HG03521 (cell line): ENCODE results near the gene DENND2C.

Experiments used
- ATAC-seq: cut with Tn5 transposase; IDR thresholded peaks from one replicate; pipeline ENCODE4 v1.9.1; 2021; ENCODE audit warnings: mild to moderate bottlenecking, moderate library complexity; ENCODE audit not compliant: unreplicated experiment

The DENND2C gene

DNA sequence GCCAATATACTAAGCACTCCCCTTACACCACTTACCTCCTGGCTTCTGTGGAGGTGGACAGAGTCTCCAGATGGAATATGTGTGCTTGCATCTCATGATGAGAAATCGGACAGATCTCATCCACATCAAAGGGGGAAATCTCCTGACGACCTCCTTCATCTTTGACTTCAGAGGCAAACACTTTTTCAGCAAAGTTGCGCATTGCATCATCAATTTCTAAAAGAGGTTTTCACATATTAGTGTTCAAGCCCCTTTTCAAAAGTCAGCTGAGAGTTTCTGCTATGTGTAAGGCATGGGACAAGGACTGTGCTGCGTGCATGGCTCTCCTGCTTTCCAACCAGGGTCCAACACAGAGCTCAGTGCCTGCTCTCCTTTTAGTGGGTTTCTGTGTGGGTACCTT, 18.7 kb upstream of the DENND2C start:
- ATAC-seq, result no peak

DNA sequence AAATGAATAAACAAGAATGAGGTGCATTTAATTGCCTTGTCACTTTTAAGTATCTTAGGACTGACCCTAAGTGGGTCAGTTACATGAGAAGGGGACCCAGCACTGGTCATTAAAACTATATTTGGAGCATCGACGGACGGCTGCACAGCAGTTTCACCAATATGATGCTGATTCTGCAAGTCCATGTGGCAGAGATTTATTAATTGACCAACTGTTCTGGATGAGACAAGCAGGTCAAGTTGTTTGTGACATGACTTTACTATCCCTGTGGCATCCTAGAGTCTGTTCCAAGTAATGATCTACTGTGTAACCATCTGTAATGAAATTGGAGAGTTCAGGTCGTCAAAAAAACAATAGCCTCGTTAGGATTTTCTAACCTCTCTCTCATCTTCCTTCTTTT, 16.0 kb upstream of the DENND2C start:
- no peak for ATAC-seq

DNA sequence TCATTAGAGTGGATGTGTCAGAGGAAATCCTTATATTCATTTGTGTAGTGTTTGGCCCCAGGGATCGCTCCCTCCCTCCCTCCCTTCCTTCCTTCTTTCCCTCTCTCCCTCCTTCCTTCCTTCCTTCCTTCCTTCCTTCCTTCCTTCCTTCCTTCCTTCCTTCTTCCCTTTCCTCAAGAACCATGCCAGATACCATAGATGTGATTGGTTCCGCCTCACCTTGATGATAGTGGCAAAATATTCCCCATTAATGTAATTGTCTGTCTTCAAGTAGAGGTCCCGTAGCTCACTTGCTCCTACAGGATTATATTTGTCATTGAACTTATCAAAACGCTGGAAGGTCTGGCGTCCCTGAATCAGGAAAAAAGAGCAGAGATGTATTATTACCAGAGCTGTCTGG, 7.8 kb upstream of the DENND2C start:
- ATAC-seq, result no peak

DNA sequence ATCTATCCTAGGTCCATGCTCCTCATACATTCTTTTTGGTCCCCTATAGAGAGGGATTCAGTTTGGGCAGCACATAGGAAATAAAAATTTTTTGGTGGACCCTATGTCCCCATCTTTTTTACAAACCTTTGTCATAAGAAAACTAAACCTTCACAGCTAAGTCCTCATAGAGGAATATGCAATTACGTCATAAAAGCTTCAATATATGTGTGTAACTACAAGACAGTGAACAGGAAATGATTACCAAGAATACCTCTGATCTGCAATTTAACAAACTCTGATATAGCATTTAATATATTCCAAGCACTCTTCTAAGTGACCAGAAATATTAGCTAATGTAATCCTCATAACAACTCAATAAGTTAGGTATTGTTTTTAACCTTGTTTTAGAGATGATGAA, 6.3 kb upstream of the DENND2C start:
- no peak for ATAC-seq

DNA sequence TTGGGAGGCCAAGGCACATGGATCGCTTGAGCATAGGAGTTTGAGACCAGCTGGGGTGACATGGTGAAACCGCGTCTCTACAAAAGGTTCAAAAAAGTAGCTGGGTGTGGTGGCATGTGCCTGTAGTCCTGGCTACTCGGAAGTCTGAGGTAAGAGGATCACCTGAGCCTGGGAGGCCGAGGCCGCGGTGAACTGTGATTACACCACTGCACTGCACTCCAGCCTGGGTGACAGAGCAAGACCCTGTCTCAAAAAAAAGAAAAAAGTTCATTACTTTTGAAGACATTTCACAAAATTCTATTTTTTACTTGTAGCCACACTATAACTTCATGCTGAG, 2.1 kb upstream of the DENND2C start:
- ATAC-seq, result no peak

DNA sequence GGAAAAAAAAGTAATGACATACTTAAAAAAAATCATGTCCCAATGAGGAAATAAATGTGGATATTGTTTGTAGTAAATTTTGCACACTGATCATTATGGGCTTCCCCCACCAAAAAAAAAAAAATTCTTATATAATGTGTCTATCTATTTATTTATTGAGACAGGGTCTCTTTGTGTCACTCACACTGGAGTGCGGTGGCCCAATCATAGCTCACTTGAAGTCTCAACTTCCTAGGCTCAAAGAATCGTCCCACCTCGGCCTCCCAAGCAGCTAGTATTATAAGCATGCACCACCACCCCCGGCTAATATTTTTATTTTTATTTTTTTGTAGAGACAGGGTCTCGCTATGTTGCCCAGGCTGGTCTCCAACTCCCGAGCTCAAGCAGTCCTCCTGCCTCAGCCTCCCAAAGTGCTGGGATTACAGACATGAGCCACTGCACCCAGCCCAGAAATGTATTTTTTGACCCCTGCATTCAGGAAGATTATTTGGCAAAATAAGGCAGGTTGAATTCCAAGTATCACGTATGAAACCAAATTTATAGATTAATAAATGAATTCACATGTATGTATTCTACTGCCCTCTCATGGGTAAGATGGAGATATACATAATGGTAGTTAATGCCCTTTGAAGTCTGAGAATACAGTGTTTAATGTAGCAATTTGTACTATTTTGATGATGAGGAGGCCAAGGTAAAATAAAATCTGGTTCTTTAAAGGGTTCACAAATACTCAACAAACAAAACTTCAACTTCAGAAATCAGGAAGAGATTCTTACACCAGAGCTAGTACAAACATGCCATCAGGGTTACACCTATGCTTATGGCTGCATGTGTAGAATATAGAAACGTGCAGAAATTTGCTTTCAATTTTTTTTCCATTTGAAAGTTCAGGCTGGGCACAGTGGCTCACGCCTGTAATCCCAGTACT, 1.4 kb upstream of the DENND2C start:
- no peak for ATAC-seq

DNA sequence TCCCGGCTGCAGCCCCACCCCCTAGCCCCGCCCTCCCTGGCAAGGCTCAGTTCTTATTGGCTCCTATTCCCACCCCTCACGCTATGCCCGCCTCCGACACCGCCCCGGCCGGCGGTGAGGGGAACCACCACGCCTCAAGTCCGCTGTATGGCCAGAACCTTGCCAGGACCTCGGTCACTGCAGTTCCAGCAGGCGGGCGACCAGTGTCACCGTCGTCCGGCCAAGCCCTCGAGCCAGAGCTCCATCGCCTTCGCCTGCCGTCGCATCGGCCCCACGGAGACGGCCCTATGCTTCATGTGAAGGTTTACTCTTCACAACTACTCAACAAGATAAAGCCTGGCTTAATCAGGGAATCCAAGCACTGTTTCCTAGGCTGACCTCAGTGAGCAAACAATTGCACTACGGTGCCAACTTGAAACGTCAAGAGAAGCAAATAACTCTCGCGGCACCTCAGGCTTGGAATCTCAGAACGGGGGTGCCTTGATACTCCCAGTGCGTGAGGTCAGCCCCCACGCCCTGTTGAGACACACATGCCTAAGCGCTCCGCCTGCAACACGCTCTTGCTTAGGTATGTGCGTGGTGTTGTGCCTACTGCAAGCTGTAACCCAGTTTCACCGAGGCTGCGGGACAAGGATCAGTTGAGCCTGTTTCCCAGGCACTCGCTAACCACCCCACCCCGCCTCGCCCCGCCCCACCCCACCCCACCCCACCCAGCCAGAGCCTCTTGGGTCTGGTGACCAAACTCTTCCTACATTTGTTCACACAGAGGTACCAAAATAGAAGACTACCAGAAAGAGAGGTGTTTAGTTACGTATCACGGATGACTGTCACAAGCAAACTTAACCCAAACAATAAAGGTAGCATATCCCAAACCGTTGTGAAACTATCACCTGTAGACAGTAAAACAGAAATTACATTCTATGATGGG, 498 bp upstream of the DENND2C start:
- peak; percentile 99 for ATAC-seq

DNA sequence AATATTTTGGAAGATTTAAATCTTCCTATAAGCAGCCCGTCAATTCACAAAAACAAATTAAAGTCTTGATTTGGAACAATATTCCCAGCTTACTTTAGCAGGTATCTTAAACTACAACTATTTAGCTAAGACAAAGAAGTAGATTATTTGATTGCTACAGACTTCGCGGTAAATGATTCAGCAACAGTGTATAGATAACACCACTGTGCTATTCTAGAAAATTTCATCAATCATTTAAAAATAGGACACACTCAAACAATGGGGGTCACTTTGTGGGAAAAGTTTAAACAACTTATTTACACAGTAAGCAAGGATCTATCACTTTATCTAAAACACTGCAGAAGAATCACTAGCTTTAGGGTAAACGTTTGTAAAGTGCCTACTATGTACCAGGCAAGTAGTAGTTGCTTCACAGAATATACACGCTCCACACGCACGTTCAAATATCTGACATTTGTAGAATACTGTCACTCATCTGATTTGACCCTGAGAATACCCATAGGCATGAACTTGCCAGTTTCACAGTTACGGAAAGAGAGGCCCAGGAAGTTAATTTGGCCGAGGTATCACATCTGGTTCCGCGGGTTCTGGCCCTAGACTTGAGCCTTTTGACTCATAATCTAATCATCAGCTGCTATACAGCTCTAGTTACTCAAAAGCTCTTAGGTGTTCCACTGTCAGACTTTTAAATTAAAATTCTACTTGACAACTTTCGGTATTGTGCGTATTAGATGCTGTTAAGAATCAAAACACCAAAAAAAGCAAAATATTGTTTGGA, 876 bp downstream of the DENND2C start:
- no peak for ATAC-seq

DNA sequence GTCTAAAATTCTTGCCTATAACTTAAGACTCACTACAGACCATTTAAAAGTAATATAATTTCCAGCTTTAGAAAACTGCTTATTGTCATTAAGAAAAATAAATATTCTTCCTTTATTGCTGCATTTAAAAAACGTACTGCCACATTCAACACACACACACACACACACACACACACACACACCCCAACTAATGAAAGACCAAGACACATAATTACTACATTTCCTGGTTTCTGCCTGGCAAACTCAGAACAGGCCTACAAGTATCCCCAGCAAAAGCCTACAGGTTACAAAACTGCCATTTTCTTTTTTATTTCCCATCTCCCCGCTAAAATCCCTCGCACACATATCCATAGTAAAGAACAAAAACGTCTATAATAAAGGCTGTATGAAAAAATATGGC, 1.5 kb downstream of the DENND2C start:
- ATAC-seq, result no peak

DNA sequence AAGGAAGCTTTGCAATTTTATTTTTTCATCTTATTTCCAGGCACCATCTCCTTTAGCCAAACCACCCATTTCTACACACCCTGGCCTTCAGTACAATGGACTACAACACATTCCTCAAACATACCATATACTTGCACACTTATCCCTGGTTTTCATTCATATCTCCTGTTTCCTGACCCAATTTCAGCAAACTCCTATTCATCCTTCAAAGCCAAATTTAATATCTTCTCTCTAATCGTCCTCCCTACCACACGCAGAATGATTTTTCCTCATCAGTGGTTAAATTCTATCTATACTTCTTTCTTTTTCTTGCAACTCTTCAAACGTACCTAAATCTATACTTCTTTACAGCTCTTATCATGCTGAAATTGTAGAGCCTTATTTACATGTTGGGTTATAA, 2.9 kb downstream of the DENND2C start:
- no peak for ATAC-seq

DNA sequence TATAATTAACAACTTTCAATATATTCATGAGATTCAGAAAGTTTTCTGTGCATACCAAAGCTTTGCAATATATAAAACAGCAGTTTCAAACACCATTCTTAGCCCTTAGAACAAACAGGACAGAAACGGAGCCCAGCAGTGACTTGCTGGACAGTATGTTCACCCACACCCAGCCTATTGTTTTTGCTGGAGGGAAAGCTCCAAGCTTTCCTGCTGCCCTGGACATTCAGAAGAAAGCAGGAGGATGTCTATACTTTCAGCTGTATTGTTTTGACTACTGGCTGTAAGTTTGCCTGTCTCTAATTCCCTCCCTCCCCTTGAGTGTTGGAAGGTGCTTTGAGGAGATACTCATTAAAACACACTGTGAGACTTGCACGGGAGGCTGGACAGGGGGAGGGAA, 9.6 kb downstream of the DENND2C start:
- ATAC-seq, result no peak

DNA sequence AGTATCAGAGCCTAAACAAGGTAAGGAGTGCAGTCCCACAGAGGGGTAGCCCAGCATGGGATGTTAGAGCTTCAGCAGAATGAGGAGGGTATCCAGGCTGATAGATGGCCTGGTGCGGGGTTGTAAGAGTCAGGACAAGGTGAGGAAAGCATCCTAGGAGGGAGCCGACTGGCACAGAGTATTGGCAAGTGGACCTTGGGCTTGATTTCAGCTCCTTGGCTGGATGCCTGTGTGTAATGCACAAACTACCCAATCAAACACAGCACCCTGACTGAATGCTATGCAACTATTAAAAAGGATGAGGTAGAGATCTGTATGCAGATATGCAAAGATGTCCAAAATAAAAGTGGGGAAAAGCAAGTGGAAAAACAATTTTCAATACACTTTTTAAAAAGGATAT, 18.0 kb downstream of the DENND2C start:
- no peak for ATAC-seq

DNA sequence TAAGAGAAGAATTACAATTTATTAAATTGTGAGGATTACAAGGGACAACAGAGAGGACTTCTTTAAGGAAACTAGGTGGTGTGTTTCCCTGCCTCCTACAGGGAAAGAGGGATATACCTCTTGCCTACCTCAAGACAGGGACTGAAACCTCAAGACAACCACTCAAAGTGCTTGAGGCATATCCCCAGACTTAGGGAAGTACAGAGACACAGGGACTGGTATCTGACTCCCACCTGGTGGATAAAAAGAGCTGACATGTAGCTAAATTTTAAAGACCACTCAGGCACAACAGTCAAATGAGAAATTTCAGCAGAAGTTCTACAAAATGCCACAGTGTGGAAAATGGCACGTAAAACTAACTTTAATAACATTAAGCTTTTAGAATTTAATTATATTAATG, 21.3 kb downstream of the DENND2C start:
- ATAC-seq, result no peak

DNA sequence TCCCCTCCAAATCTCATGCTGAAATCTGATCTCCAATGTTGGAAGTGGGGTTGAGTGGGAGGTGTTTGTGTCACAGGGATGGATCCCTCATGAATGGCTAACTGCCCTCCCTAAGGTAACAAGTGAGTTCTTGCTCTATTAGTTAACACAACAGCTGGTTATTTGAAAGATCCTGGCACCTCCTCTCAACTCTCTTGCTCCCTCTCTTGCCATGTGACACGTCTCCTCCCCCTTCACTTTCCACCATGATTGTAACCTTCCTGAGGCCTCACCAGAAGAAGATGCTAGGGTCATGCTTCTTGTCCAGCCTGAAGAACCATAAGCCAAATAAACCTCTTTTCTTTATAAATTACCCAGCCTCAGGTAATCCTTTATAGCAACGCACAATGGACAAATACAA, 28.5 kb downstream of the DENND2C start:
- no peak for ATAC-seq

DNA sequence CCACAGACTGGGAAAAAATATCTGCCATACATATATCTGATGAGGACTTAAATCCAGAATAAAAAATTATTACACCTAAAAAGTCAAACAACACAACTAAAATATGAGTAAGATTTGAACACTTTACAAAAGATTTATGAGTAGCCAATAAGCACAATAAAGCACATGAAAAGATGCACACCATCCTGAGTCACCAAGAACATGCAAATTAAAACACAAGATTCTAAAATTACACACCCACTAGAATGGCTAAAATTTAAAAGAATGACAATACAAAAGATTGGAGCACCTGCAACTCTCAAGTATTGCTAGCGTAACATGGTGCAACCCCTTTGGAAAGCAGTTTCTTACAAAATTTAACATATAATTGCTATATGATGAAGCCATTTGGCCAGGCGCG, 30.9 kb downstream of the DENND2C start:
- ATAC-seq, result no peak

DNA sequence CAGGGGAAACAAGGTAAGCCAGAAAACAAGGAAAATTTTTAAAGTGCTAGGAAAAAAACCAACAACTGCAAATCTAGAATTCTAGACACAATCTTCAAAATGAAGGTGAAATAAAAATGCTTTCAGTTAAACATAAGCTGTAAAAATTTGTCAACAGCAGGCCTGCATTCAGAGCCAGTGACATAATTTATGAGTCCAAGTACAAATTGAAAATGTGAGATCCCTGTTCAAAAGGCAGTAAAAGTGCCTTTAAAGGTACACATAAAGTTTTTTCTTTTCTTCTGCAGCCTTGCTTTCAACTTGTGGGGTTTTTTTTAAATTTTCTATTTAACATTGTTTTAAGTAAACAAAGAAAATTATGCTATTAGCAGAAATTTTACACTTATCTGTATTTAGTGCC, 37.4 kb downstream of the DENND2C start:
- ATAC-seq, result no peak

DNA sequence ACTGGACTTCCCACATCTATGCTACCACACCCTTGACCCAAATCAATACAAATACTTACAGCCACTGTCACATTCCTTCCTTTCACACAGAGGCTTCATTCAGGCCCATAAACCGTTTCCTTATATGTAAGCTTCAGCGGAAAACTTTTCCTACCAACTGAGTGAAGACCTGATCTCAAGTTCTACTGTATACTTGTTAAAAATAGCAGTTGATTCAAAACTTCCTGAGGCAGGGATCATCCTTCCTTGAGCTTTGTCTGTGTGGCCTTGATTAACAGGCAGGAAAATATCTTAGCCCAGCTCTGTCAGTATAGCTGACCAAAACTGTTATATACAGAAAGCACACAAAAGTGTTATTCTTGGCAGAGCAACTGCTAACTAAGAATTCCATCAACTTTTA, 42.7 kb downstream of the DENND2C start:
- no peak for ATAC-seq

DNA sequence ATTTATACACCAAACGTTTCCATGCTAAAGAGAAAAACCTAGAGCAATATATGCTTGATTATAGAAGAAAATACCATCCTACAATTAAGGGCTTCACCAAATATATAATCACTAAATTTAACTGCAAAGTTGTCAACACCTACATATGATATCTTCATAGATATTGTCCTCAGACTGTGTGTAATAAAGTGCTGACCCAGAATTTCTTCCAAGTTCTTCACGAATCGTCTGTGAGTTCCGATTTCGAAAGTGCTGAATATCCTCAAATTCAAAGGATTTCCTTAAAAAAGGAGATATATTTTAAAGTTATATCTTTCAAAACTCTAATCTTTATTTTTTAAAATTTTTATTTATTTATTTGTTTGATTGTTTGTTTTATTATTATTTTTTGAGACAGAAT, 46.5 kb downstream of the DENND2C start:
- no peak for ATAC-seq

DNA sequence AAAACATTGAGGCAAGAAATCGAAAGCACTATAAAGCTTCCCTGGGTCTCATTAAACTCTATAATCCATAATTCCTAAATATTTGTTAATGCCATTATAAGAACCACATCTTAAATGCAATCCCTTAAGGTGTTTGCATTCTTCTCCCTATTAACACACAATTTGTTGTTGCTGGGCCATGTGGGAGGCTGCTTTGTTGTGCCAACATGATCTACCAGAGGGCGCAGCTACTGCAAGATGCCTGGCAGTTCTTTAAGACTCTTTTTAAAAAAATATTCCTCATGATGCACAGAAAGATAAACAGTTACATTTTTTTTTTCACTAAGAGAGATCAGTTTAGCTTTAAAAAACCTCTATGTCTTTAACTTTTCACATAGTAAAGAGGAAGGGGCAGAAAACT, 49.4 kb downstream of the DENND2C start:
- ATAC-seq, result no peak

DNA sequence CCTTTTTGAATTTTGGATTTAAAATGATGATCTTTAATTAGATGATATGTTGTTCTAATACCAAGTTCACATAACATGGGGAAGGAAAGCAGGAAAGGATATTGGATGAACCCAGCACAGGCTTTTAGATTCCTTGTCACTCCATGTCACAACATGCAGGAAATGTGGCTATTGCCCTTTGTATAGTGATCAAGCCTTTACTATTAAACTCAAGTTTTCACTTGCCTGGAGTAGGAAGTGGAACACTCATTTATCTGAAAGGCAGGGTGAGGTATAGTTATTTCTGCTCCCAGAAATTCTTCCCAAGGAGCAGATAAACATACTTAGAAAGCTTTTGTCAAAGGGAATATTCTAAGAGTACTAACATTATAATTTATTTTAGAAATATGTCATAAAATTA, 51.2 kb downstream of the DENND2C start:
- no peak for ATAC-seq

DNA sequence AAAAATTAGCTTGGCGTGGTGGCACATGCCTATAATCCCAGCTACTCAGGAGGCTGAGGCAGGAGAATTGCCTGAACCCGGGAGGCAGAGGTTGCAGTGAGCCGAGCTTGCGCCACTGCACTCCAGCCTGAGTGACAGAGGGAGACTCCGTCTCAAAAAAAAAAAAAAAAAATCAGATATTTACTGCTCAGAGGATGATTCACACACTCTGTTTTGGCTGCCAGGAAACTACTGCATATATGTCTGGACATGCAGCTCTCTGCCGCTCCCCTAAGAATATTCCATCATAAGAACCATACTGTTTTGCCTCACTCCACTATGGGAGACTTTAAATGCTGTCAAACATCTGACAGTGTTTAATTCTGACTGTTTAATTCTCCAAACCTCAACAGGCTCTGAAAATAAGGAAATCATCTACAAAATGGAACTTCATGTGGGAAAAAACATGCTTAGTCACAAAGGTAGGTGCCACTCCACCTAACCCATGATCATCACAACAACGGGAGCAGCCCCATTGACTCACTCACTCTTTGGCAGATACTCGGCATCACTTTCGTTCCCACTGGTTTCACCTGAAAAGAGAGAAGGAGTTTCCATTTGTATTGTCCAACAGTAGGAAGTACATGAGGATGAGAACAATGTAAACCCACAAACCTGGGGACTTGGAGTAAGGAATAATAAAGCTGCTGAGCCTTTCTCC, 59.2 kb downstream of the DENND2C start:
- ATAC-seq, result no peak
